ENCODE results near the gene ANP32B. TPM values are rescaled to one million over a fixed set of nuclear protein-coding genes. Genes with fewer than 3 reads are reported as not detected.

Gene ANP32B
- total RNA-seq, 4 donors from 2014 or later, result 19.7 to 32.1 (median 27.5) TPM

DNA sequence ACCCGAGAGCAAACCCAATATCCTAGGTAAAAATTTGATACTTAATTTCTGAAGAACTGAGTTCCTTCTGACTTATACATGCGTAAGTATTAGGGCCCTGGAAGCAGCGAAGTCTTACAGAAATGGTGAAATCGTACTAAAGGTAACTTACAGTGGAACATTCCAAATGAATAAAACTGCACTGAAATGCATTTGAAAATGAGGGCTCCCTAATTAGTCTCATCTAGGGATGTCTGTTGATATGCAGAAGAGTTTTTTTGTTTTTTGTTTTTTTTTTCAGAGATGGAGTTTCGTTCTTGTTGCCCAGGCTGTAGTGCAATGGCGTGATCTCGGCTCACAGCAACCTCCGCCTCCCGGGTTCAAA lies 63.0 kb downstream of the ANP32B start:
- Histone ChIP-seq H3K36me3 (no peaks in the 10 kb centered on the region), H3K4me3 (replicated peaks in 1 of 3) (no peak overlapping the region), H3K27ac (no peak overlapping the region), H3K27me3 (no peaks in the 10 kb centered on the region), H3K4me1 (peaks cover 0 to 7% of the 10 kb centered on the region in 2 donors), H3K9me3 (no peaks in the 10 kb centered on the region)
- TF ChIP-seq POLR2A (IDR thresholded peaks at IDR 0.05), result no peak
- TF ChIP-seq, protein P1, sequence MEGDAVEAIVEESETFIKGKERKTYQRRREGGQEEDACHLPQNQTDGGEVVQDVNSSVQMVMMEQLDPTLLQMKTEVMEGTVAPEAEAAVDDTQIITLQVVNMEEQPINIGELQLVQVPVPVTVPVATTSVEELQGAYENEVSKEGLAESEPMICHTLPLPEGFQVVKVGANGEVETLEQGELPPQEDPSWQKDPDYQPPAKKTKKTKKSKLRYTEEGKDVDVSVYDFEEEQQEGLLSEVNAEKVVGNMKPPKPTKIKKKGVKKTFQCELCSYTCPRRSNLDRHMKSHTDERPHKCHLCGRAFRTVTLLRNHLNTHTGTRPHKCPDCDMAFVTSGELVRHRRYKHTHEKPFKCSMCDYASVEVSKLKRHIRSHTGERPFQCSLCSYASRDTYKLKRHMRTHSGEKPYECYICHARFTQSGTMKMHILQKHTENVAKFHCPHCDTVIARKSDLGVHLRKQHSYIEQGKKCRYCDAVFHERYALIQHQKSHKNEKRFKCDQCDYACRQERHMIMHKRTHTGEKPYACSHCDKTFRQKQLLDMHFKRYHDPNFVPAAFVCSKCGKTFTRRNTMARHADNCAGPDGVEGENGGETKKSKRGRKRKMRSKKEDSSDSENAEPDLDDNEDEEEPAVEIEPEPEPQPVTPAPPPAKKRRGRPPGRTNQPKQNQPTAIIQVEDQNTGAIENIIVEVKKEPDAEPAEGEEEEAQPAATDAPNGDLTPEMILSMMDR (IDR thresholded peaks at IDR 0.05), result no peak
- no peak for DNase-seq
- 95 to 97% methylated on average over 9 of the region's 9 CpGs for WGBS, 2 donors
- intact Hi-C loops (cut with DNase I), result no loop called here

- Histone ChIP-seq H3K27ac (no peak overlapping the region), H3K27me3 (no peaks in the 10 kb centered on the region), H3K9me3 (no peaks in the 10 kb centered on the region), H3K4me1 (peaks cover 0 to 7% of the 10 kb centered on the region in 2 donors), H3K36me3 (no peaks in the 10 kb centered on the region), H3K4me3 (replicated peaks in 1 of 3) (no peak overlapping the region)
- intact Hi-C loops (cut with DNase I), result no loop called here
- 84 to 85% methylated on average over 5 of the region's 5 CpGs for WGBS, 2 donors
- no peak for DNase-seq
- TF ChIP-seq, protein P1 (IDR thresholded peaks at IDR 0.05), result no peak
- TF ChIP-seq POLR2A (IDR thresholded peaks at IDR 0.05), result no peak
Observed at GRCh38 chr9:98047002-98047401, 63.9 kb downstream of the ANP32B start.

GRCh38 chr9:98049288-98050072 lies 66.3 kb downstream of the ANP32B start:
- Histone ChIP-seq H3K9me3 (no peaks in the 10 kb centered on the region), H3K4me1 (peaks cover 0 to 7% of the 10 kb centered on the region in 2 donors), H3K4me3 (replicated peaks in 1 of 3) (no peak overlapping the region), H3K36me3 (no peaks in the 10 kb centered on the region), H3K27me3 (no peaks in the 10 kb centered on the region), H3K27ac (no peak overlapping the region)
- 85 to 93% methylated on average over 1 of the region's 1 CpG for WGBS, 2 donors
- no peak for TF ChIP-seq POLR2A (IDR thresholded peaks at IDR 0.05)
- TF ChIP-seq, protein P1 (IDR thresholded peaks at IDR 0.05), result no peak
- intact Hi-C loops (cut with DNase I), result no loop called here
- DNase-seq, result no peak

- no peaks in the 10 kb centered on the region for H3K27me3 ChIP-seq
- no peak for DNase-seq
- intact Hi-C loops (cut with DNase I), result no loop called here
- TF ChIP-seq POLR2A (IDR thresholded peaks at IDR 0.05), result no peak
- TF ChIP-seq, protein P1 (IDR thresholded peaks at IDR 0.05), result no peak
- no peak overlapping the region for H3K4me3 ChIP-seq (replicated peaks in 1 of 3)
- no peak overlapping the region for H3K27ac ChIP-seq
- 94 to 98% methylated on average over 4 of the region's 4 CpGs for WGBS, 2 donors
- peaks cover 0 to 2% of the 10 kb centered on the region in 2 donors for H3K4me1 ChIP-seq
- no peaks in the 10 kb centered on the region for H3K9me3 ChIP-seq
- H3K36me3 ChIP-seq, result no peaks in the 10 kb centered on the region
Observed at GRCh38 chr9:98050351-98050750, 67.2 kb downstream of the ANP32B start.

GRCh38 chr9:98054376-98054951 lies 71.3 kb downstream of the ANP32B start:
- 95% methylated on average over 7 of the region's 7 CpGs for WGBS, 2 donors
- Histone ChIP-seq H3K4me3 (replicated peaks in 1 of 3) (no peak overlapping the region), H3K9me3 (no peaks in the 10 kb centered on the region), H3K4me1 (peaks cover 0 to 20% of the 10 kb centered on the region in 2 donors), H3K27me3 (no peaks in the 10 kb centered on the region), H3K36me3 (no peaks in the 10 kb centered on the region), H3K27ac (no peak overlapping the region)
- DNase-seq, result no peak
- intact Hi-C loops (cut with DNase I), result no loop called here
- no peak for TF ChIP-seq POLR2A (IDR thresholded peaks at IDR 0.05)
- TF ChIP-seq, protein P1 (IDR thresholded peaks at IDR 0.05), result no peak
